ENCODE results near the gene GTPBP2. TPM values are rescaled to one million over a fixed set of nuclear protein-coding genes. Genes with fewer than 3 reads are reported as not detected.

Gene GTPBP2
- total and polyA plus RNA-seq, 10 of the 15 experiments (the other 5 are each of a cell fraction or from before 2014, with no cell fraction given): 5.9 to 63.4 (median 39.8) TPM

GRCh38 chr6:43668151-43669028 lies 39.3 kb upstream of the GTPBP2 start:
- in situ Hi-C loops (cut with MboI) (loop anchor here (5.0 kb wide), 1 partner anchor 409 kb away; no protein-coding TSS in a partner anchor), intact Hi-C loops (cut with micrococcal nuclease; ENCODE audit: unreplicated experiment) (loop anchor here (1.0 to 5.0 kb wide), 2 partner anchors 334 to 406 kb away; no protein-coding TSS in a partner anchor)
- H3K27ac ChIP-seq (ENCODE audit: control insufficient read depth, insufficient read depth): peak overlapping the region; percentile 69
- peaks cover 8 to 19% of the 10 kb centered on the region in 2 experiments for H3K36me3 ChIP-seq (ENCODE audit: control insufficient read depth in 2 of 2, insufficient read depth in 2 of 2, low read length in 1 of 2)
- SMC1A ChIA-PET (ENCODE audit: uncharacterized antibody, unreplicated experiment): interaction anchor here (0.7 to 4.1 kb wide), 8 partner anchors 71 to 411 kb away, joined by 3 to 37 read pairs (median 4); no protein-coding TSS in a partner anchor
- no peaks in the 10 kb centered on the region for H3K27me3 ChIP-seq (replicated peaks in 1 of 2; ENCODE audit: control insufficient read depth in 2 of 2, insufficient read depth in 2 of 2, low read length in 1 of 2)
- POLR2A ChIA-PET: interaction anchor here (0.7 to 2.8 kb wide), 4 partner anchors 38 to 412 kb away, joined by 3 to 10 read pairs (median 4); partner anchors contain the start of gene GTPBP2
- CTCF ChIA-PET: interaction anchor here (0.6 to 7.6 kb wide), 40 partner anchors 10 to 411 kb away, joined by 3 to 85 read pairs (median 6); partner anchors contain the start of genes GTPBP2, MRPS18A, VEGFA and XPO5
- peak; percentile 79 for ATAC-seq
- H3K79me2 ChIP-seq (ENCODE audit: control insufficient read depth, insufficient read depth, low read length): no peaks in the 10 kb centered on the region
- H3K9ac ChIP-seq (ENCODE audit: control insufficient read depth, insufficient read depth, low read length): peak overlapping the region; percentile 37
- H3K9me3 ChIP-seq (replicated peaks; ENCODE audit: control insufficient read depth, insufficient read depth, low read length): no peaks in the 10 kb centered on the region
- peak; percentile 61 for DNase-seq (ENCODE audit: low read depth, low spot score)
- 44% methylated on average over 17 of the region's 17 CpGs for WGBS (ENCODE audit: insufficient coverage, insufficient replicate concordance, low lambda C conversion rate, missing lambda C conversion rate)
- no peaks in the 10 kb centered on the region for H4K20me1 ChIP-seq (ENCODE audit: control insufficient read depth, insufficient read depth)
- FAIRE-seq: peak; percentile 49
- H3K4me1 ChIP-seq (ENCODE audit: control insufficient read depth, insufficient read depth, low read length): peaks cover 34% of the 10 kb centered on the region
- H2AFZ ChIP-seq (ENCODE audit: control insufficient read depth, low read depth, low read length): no peak overlapping the region
- no TSS peak for BruUV-seq (replicated peaks)
- H3K4me2 ChIP-seq (ENCODE audit: control insufficient read depth, insufficient read depth): peak overlapping the region; percentile 36
- RAD21 ChIA-PET (ENCODE audit: unreplicated experiment): interaction anchor here (0.5 to 7.8 kb wide), 14 partner anchors 23 to 412 kb away, joined by 3 to 79 read pairs (median 4); partner anchors contain the start of genes GTPBP2, RSPH9 and VEGFA
- H3K4me3 ChIP-seq: no peak overlapping the region
- TF ChIP-seq FOXK2 (IDR thresholded peaks at IDR 0.05) (no peak), BHLHE40 (IDR thresholded peaks at IDR 0.05; ENCODE audit: borderline replicate concordance in 1 of 2, low read depth in 2 of 2, low read length in 1 of 2) (peak in 1 of 2 experiments; percentile 24; a peak in 1 of 4 replicates), BACH1 (IDR thresholded peaks at IDR 0.05; ENCODE audit: borderline replicate concordance) (no peak), SMAD5 (IDR thresholded peaks at IDR 0.05; ENCODE audit: low read depth) (0 out of 2 replicates have a peak, but pooled peaks have one; percentile 16), ZNF207 (IDR thresholded peaks at IDR 0.05; ENCODE audit: borderline replicate concordance) (no peak), PML (IDR thresholded peaks at IDR 0.05; ENCODE audit: low read length) (no peak), SKIL (IDR thresholded peaks at IDR 0.05; ENCODE audit: low read depth, poor library complexity, severe bottlenecking) (no peak), ZNF687 (IDR thresholded peaks at IDR 0.05) (0 out of 2 replicates have a peak, but pooled peaks have one; percentile 31), E2F4 (IDR thresholded peaks at IDR 0.05; ENCODE audit: low read depth, low read length) (no peak), SUZ12 (IDR thresholded peaks at IDR 0.05; ENCODE audit: unreplicated experiment) (no peak), TAF1 (IDR thresholded peaks at IDR 0.05; ENCODE audit: borderline replicate concordance, low read depth, low read length) (no peak), CBX5 (IDR thresholded peaks at IDR 0.05; ENCODE audit: low read depth) (no peak)

Data from GM12878 (cell line).